K562 (cell line): Measurements from ENCODE around the gene SLC4A9. TPM values are rescaled to one million over a fixed set of nuclear protein-coding genes. Genes with fewer than 3 reads are reported as not detected.

Experiments used
- ATAC-seq: fragments of 200-7000 bp; cut with Tn5 transposase; 3 replicates; pipeline ENCODE4 v1.9.1; 2020; ENCODE audit warnings: moderate library complexity
- BruUV-seq: library from RNA; stranded (reverse); fragments of 400-500 nt; replicated peaks from 2 replicates; lab custom pipeline; 2021; lab: Mats Ljungman, UMichigan
- CTCF ChIA-PET: fragments of 300-600 bp; formaldehyde crosslinking; extraction: SDS; loops from one replicate; lab custom pipeline; 2021; ENCODE audit warnings: low intra/inter-chr PET ratio; lab: Yijun Ruan, JAX
- POLR2A ChIA-PET: fragments of 300-600, 350-650 bp; sonication (Branson Sonifier 250); formaldehyde crosslinking; extraction: SDS; loops from one replicate; lab custom pipeline; 2021; ENCODE audit warnings: antibody characterized with exemption, inconsistent platforms; lab: Yijun Ruan, JAX
- DNase-seq, 4 experiments: peaks; one replicate each; pipeline versions ENCODE4 v3.0.0 to v3.0.0-alpha.2; 2011 to 2018; ENCODE audit warnings: low spot score in 3 of 4, mixed read lengths in 3 of 4; ENCODE audit errors: extremely low read depth in 1 of 4
- FAIRE-seq: peaks from 2 replicates; lab custom pipeline; 2011; peaks lifted over from hg19 to GRCh38; lab: Jason Lieb, UNC
- H2AFZ ChIP-seq: 2 replicates; pipeline ENCODE4 v1.6.0; 2011; ENCODE audit warnings: low read depth, low read length, control low read depth, inconsistent platforms
- H3K27ac ChIP-seq: fragments of 200-600 bp; 3 replicates; pipeline ENCODE4 v1.8.0; 2011; ENCODE audit warnings: low read depth, mild to moderate bottlenecking, control low read depth, inconsistent platforms, low read length, moderate library complexity, mixed read lengths; ENCODE audit errors: extremely low read depth
- H3K27me3 ChIP-seq, 2 experiments: fragments of 300-600 bp in 1 of 2; 2 replicates in 1 of 2; 3 replicates in 1 of 2; pipeline versions ENCODE4 v1.6.0 to v1.8.0; 2011; ENCODE audit warnings: inconsistent platforms in 2 of 2, low read length in 2 of 2, mild to moderate bottlenecking in 1 of 2, mixed read lengths in 1 of 2, moderate library complexity in 1 of 2; ENCODE audit not compliant: control insufficient read depth in 2 of 2, insufficient read depth in 2 of 2
- H3K36me3 ChIP-seq: fragments of 300-600 bp; 3 replicates; pipeline ENCODE4 v1.8.0; 2011; ENCODE audit warnings: mild to moderate bottlenecking, low read length, inconsistent platforms; ENCODE audit not compliant: control insufficient read depth, insufficient read depth
- H3K4me1 ChIP-seq, 2 experiments: fragments of 200-600 bp in 1 of 2; replicated peaks in 1 of 2; 2 replicates in 1 of 2; 3 replicates in 1 of 2; pipeline versions ENCODE4 v1.5.1 to v1.8.0; 2011; ENCODE audit warnings: inconsistent platforms in 2 of 2, low read length in 2 of 2, mild to moderate bottlenecking in 1 of 2, mixed read lengths in 1 of 2, moderate library complexity in 1 of 2; ENCODE audit not compliant: control insufficient read depth in 2 of 2, insufficient read depth in 2 of 2
- H3K4me2 ChIP-seq: 2 replicates; pipeline ENCODE4 v1.6.1; 2011; ENCODE audit warnings: low read length, control low read depth, inconsistent platforms, mixed read lengths; ENCODE audit not compliant: insufficient read depth
- H3K4me3 ChIP-seq: fragments of 200-600 bp; sonication (generic), shearing (Covaris generic); 2 replicates; pipeline ENCODE4 v1.5.1; 2016; ENCODE audit warnings: control low read depth, inconsistent platforms
- H3K79me2 ChIP-seq: fragments of 200-600 bp; 3 replicates; pipeline ENCODE4 v1.8.0; 2011; ENCODE audit warnings: low read length, inconsistent platforms; ENCODE audit not compliant: control insufficient read depth, insufficient read depth
- H3K9ac ChIP-seq, 2 experiments: 2 replicates each; pipeline versions ENCODE4 v1.6.0 to v1.6.1; 2011; ENCODE audit warnings: low read depth in 2 of 2, low read length in 2 of 2, control low read depth in 1 of 2, inconsistent platforms in 1 of 2, mild to moderate bottlenecking in 1 of 2, mixed read lengths in 1 of 2; ENCODE audit not compliant: insufficient read depth in 1 of 2
- H3K9me1 ChIP-seq: one replicate; pipeline ENCODE4 v1.6.0; 2011; ENCODE audit warnings: inconsistent platforms, mild to moderate bottlenecking, low read length, moderate library complexity; ENCODE audit not compliant: control insufficient read depth, insufficient read depth
- H3K9me3 ChIP-seq: replicated peaks from 2 replicates; pipeline ENCODE4 v1.5.1; 2011; ENCODE audit warnings: low read depth, low read length, inconsistent platforms; ENCODE audit not compliant: control insufficient read depth, insufficient read depth
- H4K20me1 ChIP-seq: replicated peaks from 2 replicates; pipeline ENCODE4 v1.6.1; 2011; ENCODE audit warnings: low read length, inconsistent platforms, mixed read lengths; ENCODE audit not compliant: control insufficient read depth, insufficient read depth
- CBFA2T3 ChIP-seq: fragments of 450-650 bp; IDR thresholded peaks from 2 replicates; pipeline ENCODE4 v1.6.1; 2017
- MGA ChIP-seq: fragments of 450-650 bp; IDR thresholded peaks from 2 replicates; pipeline ENCODE4 v1.6.1; 2016; ENCODE audit warnings: mild to moderate bottlenecking, moderate library complexity
- NEUROD1 ChIP-seq: fragments of 150-350 bp; IDR thresholded peaks from 2 replicates; pipeline ENCODE4 v1.6.1; 2014; ENCODE audit warnings: borderline replicate concordance, low read length, low read depth; ENCODE audit not compliant: partially characterized antibody
- SMC3 ChIP-seq: conservative IDR thresholded peaks from 2 replicates; pipeline ENCODE4 v1.6.1; 2011; ENCODE audit warnings: low read depth, low read length, improper control_type of control experiment; ENCODE audit not compliant: insufficient read depth
- ZNF24 ChIP-seq: fragments of 450-650 bp; IDR thresholded peaks from 2 replicates; pipeline ENCODE4 v1.6.1; 2016
- ZNF507 ChIP-seq: conservative IDR thresholded peaks from 2 replicates; pipeline ENCODE4 v1.6.1; 2017; ENCODE audit warnings: missing genetic modification characterization, missing compliant biosample characterization
- ZNF644 ChIP-seq: fragments of 200-800 bp; sonication (Bioruptor generic); IDR thresholded peaks from 2 replicates; pipeline ENCODE4 v1.6.1; 2016; ENCODE audit warnings: low read depth, missing genetic modification characterization, missing compliant biosample characterization
- WGBS: fragments of 100-300 bp; shearing (Covaris generic); methylation state at CpG from one replicate; pipeline ENCODE4 v1.1.6; 2016; ENCODE audit warnings: low coverage, mixed read lengths; ENCODE audit not compliant: insufficient coverage; ENCODE audit errors: missing lambda C conversion rate; 5-methylcytosine and 5-hydroxymethylcytosine counted together
- in situ Hi-C: fragments of 300-500 bp; cut with MboI; formaldehyde crosslinking; loops from 4 replicates; pipeline ENCODE4 v1.15.0; 2018; ENCODE audit warnings: inconsistent platforms, mixed read lengths
- intact Hi-C: fragments of 100-400 bp; cut with micrococcal nuclease; formaldehyde crosslinking; loops from 2 replicates; pipeline ENCODE4 v1.14.2; 2022
- polyA plus RNA-seq, 8 experiments: library from polyadenylated mRNA; depleted of rRNA in 4 of 8; stranded (reverse) in 5 of 8; unstranded in 3 of 8; fragments of >200 nt; fragmentation: Nextera tagmentation in 2 of 8; fragmentation: Illumina TruSeq in 1 of 8; extraction: Ambion mirVana in 2 of 8; extraction: Trizol in 1 of 8; gene quantifications; 2 replicates each; pipeline versions ENCODE4 v1.2.1 to v1.2.3, GENCODE V29; 2011 to 2014; ENCODE audit warnings: inconsistent platforms in 1 of 8, missing spikeins in 1 of 8
- total RNA-seq, 7 experiments: library from RNA; depleted of rRNA in 6 of 7; stranded (reverse); fragments of >200 nt in 6 of 7; fragmentation: Illumina TruSeq in 2 of 7; extraction: Trizol in 2 of 7; gene quantifications; 2 replicates each; pipeline versions ENCODE4 v1.2.1 to v1.2.3, GENCODE V29; 2011 to 2021; ENCODE audit warnings: low replicate concordance in 1 of 7
- TF ChIP-seq, protein P1 (sequence below): fragments of 250-450 bp; sonication (Bioruptor Pico); IDR thresholded peaks from 2 replicates; pipeline ENCODE4 v1.8.0; 2021; ENCODE audit warnings: borderline replicate concordance, mild to moderate bottlenecking, moderate library complexity; ENCODE audit not compliant: poor library complexity, severe bottlenecking
- TF ChIP-seq, protein P2 (sequence below): sonication (generic); formaldehyde crosslinking; IDR thresholded peaks from 2 replicates; pipeline ENCODE4 v1.5.0; 2020; ENCODE audit warnings: missing genetic modification reagents

Gene SLC4A9
- total and polyA plus RNA-seq, 9 of the 15 experiments (the other 6 are each of a cell fraction or from before 2014, with no cell fraction given): 0.05 to 0.13 TPM; not detected in 7

GRCh38 chr5:140418862-140419520, 59.0 kb downstream of the SLC4A9 start:
- H3K36me3 ChIP-seq: peaks cover 17% of the 10 kb centered on the region; the same call in 1 of the 3 replicates
- DNase-seq (no peak), ATAC-seq (0 out of 3 replicates have a peak, but pooled peaks have one; percentile 10), FAIRE-seq (no peak)
- no peak overlapping the region for H3K9ac ChIP-seq
- H3K79me2 ChIP-seq: peaks cover 93% of the 10 kb centered on the region
- no peak overlapping the region for H3K27ac ChIP-seq
- H3K4me2 ChIP-seq: no peak overlapping the region
- H3K4me1 ChIP-seq: peaks cover 10 to 11% of the 10 kb centered on the region in 2 experiments; a peak in 3 of 5 replicates
- H3K9me3 ChIP-seq: no peaks in the 10 kb centered on the region
- H3K4me3 ChIP-seq: no peak overlapping the region
- H2AFZ ChIP-seq: no peak overlapping the region
- ChIA-PET CTCF (interaction anchor here (0.6 kb wide), 1 partner anchor 260 kb away, joined by 3 read pairs; no protein-coding TSS in a partner anchor), POLR2A (interaction anchor here (0.5 to 4.1 kb wide), 6 partner anchors 10 to 1045 kb away, joined by 3 to 18 read pairs (median 4); partner anchors contain the start of gene ANKHD1)
- H3K27me3 ChIP-seq: no peaks in the 10 kb centered on the region
- in situ Hi-C loops: no loop called here
- BruUV-seq: no TSS peak
- WGBS: 100% methylated on average over 1 of the region's 1 CpG
- intact Hi-C loops: no loop called here
- no peaks in the 10 kb centered on the region for H3K9me1 ChIP-seq
- peaks cover 4% of the 10 kb centered on the region for H4K20me1 ChIP-seq
- TF ChIP-seq MGA (no peak), ZNF24 (no peak), ZNF644 (tag) (no peak), CBFA2T3 (no peak), NEUROD1 (no peak), ZNF507 (no peak), SMC3 (no peak)
- TF ChIP-seq, protein P1, sequence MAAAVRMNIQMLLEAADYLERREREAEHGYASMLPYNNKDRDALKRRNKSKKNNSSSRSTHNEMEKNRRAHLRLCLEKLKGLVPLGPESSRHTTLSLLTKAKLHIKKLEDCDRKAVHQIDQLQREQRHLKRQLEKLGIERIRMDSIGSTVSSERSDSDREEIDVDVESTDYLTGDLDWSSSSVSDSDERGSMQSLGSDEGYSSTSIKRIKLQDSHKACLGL (CRISPR knock-in tag): no peak
- TF ChIP-seq, protein P2, sequence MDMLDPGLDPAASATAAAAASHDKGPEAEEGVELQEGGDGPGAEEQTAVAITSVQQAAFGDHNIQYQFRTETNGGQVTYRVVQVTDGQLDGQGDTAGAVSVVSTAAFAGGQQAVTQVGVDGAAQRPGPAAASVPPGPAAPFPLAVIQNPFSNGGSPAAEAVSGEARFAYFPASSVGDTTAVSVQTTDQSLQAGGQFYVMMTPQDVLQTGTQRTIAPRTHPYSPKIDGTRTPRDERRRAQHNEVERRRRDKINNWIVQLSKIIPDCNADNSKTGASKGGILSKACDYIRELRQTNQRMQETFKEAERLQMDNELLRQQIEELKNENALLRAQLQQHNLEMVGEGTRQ (CRISPR knock-in tag): no peak
